Measurements from ENCODE around the gene NAA15.

GRCh38 chr4:139420652-139421051, 119.3 kb downstream of the NAA15 start:
- TF ChIP-seq, protein P1, sequence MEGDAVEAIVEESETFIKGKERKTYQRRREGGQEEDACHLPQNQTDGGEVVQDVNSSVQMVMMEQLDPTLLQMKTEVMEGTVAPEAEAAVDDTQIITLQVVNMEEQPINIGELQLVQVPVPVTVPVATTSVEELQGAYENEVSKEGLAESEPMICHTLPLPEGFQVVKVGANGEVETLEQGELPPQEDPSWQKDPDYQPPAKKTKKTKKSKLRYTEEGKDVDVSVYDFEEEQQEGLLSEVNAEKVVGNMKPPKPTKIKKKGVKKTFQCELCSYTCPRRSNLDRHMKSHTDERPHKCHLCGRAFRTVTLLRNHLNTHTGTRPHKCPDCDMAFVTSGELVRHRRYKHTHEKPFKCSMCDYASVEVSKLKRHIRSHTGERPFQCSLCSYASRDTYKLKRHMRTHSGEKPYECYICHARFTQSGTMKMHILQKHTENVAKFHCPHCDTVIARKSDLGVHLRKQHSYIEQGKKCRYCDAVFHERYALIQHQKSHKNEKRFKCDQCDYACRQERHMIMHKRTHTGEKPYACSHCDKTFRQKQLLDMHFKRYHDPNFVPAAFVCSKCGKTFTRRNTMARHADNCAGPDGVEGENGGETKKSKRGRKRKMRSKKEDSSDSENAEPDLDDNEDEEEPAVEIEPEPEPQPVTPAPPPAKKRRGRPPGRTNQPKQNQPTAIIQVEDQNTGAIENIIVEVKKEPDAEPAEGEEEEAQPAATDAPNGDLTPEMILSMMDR (IDR thresholded peaks at IDR 0.05; ENCODE audit: low read depth, low read length, poor library complexity, severe bottlenecking): no peak
- TF ChIP-seq EZH2phosphoT487 (IDR thresholded peaks at IDR 0.05; ENCODE audit: borderline replicate concordance, low read length): no peak
